NCI-H128 (cell line): ENCODE data around the gene NCOR2.

ENCODE experiments used
- DNase-seq: peaks from one replicate; lab custom pipeline; 2025; ENCODE audit not compliant: unreplicated experiment; lab: John Stamatoyannopoulos, UW

NCOR2 gene

GRCh38 chr12:124566997-124567672 is at the start of gene NCOR2:
NCOR2 (minus strand) TSS chr12:124567612; CDS start chr12:124495251, 72,361 bp downstream.
- DNase-seq = no peak

GRCh38 chr12:124616394-124617221 is 49.2 kb upstream of the NCOR2 start:
- no peak for DNase-seq

DNA sequence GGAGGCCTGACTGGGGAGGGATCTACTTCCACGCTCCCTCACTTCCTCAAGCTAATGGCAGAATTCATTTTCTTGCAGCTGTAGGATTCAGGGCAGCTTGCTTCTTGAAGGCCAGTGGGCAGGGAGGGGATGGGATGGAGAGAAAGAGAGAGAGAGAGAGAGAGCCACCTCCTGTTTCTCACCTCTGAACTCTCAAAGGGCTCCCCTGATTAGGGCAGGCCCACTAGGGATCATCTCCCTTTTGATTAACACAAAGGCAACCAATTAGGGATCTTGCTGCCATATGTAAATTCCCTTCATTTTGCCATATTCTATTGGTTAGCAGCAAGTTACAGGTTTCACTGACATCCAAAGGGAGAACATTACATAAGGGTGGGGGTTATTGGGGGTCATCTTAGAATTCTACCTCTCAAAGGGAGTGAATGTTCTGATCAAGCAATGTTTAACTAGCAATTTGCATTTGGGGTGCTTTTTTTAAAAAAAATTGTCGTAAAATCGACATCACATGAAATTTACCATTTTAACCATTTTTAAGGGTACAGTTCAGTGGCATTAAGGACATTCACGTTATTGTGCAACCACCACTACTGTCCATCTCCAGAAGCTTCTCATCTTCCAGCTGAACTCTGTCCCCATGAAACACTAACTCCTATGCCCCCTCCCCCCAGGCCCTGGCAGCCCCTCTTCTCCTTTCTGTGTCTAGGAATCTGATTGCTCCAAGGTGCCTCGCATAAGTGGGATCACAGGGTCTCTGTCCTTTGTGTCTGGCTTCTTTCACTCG is 47.3 kb upstream of the NCOR2 start:
- no peak for DNase-seq

DNA sequence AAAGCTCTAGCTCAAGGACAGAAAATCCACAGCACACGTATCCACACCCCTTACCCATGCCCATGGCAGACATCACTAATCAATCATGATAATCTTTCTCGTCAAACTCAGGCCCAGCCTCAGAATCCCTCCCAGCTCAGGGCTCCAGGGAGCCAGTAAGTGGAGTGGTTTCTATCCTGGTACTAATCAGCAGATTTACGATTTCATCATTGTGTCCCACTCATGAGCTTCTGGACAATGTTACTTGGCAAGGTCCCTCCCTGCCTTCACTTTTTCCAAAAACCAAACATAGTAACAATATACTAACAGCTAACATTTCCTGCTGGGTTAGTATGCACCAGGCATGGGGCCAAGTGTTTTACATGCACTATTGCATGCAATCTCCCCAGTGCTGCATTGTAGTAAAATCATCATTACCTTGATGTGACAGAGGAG is 45.8 kb upstream of the NCOR2 start:
- DNase-seq = no peak

- no peak for DNase-seq
Measured at GRCh38 chr12:124612410-124612680, 44.9 kb upstream of the NCOR2 start.

DNA sequence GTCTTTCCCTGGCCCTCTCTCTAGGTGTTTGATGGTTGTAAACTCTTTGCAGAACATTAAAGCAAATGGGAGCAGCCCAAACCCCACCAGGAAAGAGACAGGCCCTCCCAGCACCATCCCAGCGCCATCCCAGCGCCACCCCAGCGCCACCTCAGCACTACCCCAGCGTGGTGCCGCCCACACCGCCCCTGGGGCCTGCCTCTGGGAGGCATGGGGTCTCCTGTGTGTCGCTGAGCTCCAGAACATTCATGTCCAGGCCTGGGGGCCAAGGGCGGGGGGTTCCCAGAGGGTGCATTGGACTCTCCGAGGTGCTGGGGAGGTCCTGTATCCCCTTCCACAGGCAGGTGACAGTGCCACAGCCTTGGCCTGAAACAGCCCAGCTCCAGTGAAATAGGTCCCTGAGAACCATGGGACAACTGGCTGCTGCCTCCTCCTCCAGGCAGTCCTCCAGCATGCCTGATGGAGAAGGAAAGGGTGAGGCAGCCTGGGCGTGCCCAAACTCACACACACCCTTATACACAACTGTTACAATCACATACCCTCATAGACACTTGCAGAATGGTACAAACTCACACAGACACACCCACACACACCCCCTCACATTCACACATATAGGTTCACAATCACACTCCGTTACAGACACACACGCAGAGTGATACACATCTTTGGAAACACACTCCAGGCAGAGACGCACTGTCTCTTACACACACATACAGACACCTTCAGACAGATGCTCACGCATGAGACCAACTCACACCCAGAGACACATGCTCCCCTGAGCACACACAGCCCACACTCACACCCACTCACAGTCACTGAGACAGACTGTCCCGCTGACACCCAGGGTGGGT is 44.4 kb upstream of the NCOR2 start:
- DNase-seq = no peak

- DNase-seq = no peak
Measured at GRCh38 chr12:124610629-124611558, 43.5 kb upstream of the NCOR2 start.

DNA sequence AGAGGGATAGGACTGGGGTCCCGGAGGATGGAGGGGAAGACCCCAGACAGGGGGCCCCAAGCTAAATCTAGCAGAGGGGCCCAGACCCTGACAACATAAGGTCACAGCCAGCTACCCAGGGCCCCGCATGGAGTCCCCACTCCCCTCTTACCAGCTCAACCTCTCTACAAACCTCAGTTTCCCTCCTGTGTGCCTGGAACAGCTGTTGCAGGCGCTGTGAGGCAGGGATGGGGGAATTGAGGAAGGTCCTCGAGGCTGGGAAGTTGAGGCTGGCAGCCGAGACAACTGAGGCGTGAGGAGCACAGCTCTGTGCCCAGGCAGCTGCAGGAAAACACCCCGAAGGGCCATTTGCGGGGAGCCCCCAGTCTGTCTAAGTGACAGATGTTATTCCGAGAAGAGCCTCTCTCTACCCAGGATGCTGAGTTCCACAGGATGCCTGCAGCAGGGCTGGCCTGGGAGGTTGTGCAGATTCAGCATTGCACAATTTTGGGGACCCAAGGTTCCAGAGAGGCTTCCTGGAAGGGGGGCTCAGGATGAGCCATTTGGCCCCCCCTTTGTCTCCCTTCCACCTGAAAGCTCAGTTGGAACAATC is 42.7 kb upstream of the NCOR2 start:
- no peak for DNase-seq

DNA sequence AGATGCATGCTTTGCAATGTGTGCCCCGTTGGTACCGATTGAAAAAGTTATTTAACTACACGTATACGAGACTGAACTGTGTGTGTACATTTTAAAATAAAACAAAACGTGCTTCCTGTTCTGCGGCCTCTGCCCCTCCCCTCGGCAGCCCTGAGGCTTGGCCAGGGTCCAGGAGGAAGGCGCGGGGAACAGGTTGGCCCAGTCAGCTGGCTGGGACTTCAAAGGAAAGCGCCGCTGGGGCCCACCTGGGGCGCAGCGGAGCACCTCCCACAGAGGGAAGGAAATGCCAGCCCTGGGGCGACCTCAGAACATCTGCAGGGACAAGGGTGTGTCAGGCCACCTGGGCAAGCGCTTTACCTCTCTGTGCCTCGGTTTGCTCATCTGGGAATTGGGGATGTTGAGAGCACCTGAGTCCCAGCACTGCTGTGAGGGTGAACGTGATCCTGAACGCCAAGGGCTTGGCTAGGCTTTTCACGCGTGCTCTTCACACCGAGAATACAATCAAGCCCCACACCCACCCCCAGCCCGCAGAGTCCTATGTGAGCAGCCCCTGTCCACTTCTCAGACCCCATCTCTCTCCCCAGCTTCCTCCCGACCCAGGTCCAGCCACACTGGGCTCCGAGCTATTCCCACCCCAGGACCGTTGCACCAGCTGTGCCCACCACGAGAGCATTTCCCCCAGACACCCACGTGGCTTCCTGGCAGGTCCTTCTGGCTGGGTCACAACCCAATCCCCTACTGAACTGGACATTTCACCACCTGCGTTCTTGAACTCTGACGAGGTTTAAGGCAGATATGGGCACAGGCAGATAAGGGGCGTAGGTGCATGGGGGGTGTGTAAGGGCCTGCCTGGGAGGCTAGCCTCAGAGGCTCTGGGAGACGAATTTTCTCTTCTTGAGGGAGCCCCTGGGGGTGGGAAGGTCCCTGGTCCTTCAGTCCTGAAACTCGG is 41.9 kb upstream of the NCOR2 start:
- DNase-seq = peak; percentile 73

GRCh38 chr12:124608450-124608870 is 41.0 kb upstream of the NCOR2 start:
- DNase-seq = no peak

DNA sequence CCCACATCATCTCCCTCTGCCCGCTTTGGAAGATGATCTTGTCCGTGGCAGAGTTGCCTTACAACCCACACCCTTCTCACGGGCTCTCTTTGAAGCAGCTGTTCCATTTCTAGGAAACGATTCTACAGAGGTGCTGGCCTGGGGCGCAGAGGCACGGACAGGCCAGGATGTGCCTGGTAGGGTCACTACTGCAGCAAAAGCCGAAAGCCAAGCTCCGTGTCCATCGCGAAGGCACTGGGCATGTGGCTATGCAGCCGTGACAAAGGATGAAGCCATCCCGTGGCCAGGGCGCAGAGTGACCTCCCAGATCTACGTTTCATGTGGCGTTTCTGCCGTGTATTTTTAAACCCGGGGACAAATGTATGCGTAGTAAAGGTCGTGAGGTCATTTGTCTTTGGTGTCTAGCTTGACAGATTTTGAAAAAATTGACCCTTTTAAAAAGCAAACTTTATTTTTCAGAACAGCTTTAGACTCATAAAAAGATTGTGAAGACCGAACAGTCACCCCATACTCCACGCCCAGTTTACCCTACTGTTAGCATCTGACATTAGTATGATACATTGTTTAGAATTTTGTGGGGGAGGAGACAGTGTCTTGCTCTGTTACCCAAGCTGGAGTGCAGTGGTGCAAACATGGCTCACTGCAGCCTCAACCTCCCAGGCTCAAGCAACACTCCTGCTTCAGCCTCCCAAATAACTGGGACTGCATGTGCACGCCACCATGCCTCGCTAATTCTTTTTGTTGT is 40.4 kb upstream of the NCOR2 start:
- DNase-seq = no peak

DNA sequence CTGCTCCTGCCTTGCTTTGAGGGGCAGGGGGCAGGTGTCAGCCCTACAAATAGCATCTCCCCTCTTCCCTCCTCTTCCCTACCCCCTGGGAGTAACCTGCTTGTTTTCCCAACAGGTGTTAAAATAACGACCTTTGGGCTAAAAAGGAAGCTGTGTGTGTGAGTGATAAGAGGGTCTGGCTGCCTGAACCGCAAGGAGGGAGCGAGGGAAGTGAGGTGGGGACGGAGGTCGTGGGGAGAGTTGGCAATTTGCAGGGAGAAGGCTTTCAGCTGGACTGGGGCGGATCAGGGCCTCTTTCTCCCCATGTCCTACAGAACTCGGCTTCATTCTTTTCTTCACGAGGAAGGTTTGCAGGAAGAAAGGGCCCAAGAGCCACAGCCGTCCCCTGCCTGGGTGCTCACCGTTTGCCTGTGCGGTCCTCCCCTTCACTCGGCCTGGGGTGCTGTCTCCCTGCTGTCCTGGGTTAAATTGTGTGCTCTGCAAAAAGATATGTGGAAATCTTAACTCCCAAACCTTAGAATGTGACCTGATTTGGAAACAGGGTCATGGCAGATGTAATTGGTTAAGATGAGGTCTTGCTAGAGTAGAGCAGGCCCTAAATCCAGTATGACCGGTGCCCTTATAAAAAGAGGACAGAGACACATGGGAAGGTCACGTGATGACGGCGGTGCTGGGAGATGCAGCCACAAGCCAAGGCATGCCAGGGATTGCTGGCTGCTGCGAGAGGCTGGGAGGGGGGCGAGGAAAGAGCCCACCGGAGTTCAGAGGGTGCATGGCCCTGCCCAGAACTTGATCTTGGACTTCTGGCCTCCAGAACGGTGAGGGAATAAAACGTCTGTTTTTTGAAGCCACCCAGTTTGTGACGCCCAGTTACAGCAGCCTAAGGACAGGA is 38.7 kb upstream of the NCOR2 start:
- no peak for DNase-seq

GRCh38 chr12:124605150-124605882 is 37.9 kb upstream of the NCOR2 start:
- no peak for DNase-seq

DNA sequence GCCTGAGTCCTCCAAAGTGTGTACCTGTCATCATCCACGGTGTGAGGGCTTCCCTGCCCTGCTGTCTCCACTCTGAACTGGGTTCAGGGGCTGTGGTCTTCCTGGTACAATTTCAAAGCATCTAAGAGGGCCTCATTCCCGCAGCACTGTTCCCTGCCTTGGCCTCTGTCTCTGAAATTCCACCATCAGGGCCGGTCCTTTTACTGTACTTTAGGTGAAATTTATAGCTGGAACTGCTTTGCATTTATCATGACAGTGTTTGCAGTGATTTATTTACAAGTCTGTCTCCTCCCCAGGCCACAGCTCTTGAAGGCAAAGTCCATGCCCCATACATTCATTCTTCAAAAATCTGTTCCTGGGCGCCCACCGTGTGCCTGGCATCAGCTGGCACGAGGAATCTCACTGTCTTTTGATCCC is 36.9 kb upstream of the NCOR2 start:
- DNase-seq = no peak

DNA sequence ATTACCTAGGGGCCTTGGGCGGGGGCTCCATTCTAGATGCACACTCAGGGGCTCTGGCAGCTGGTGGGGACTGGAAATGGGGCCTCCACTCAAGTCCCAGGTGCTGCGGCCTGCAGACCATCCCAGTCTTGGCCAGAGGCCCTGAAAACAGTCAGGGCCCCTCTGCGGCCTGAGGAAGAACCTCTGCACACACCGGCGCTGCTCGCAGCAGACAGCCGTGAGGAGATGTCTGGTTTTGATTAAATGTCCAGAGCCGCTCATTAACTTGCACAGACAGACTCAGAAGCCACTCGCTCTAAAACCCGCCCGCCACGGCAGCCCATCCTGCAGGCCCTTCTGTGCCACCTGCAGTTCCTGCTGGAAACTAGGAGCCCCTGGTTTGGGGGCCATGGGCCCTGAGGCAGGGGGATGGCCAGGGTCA is 36.4 kb upstream of the NCOR2 start:
- no peak for DNase-seq

DNA sequence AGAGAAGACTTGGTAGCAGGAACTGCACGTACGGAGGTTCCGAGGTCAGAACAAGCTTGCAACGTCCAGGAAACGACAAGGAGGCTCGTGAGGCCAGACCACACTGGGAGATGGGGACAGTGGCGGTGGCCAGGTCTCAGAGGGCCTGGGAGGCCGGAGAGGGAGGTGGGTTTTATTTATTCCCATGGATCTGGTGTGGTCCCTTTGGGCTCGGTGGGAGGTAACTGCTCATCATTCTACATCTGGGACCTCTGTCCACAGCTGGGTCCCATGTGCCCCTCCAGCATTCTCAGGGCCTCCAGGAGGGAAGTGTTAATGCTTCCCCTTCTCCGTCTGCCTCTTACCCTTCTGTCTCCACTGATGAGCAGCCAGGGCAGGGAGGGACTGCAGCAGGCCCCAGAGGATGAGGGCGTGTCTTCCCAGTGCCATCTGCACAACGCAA is 35.7 kb upstream of the NCOR2 start:
- DNase-seq = no peak
